HuH-7.5 (cell line): Measurements from ENCODE around the gene PPFIA4.
"Not testable (repeated sequence)": the region's sequence is repeated elsewhere in the genome, so short reads cannot be mapped to it uniquely, and the experiment has no call there.

Experiments used
- DNase-seq: peaks from one replicate; pipeline ENCODE4 v3.0.0; 2011; ENCODE audit warnings: low spot score

PPFIA4 gene

GRCh38 chr1:203017692-203018091, 8.6 kb upstream of the PPFIA4 start:
- DNase-seq: no peak

GRCh38 chr1:203022855-203023254, 3.4 kb upstream of the PPFIA4 start:
- DNase-seq: not testable (repeated sequence)

- DNase-seq: no peak
These were observed 633 bp upstream of the PPFIA4 start for GRCh38 chr1:203025686-203026030.

GRCh38 chr1:203026666-203027663, 674 bp downstream of the PPFIA4 start:
- DNase-seq: no peak

GRCh38 chr1:203028067-203028783, 1.9 kb downstream of the PPFIA4 start:
- DNase-seq: no peak

GRCh38 chr1:203028784-203029553, 2.7 kb downstream of the PPFIA4 start:
- no peak for DNase-seq

GRCh38 chr1:203031467-203031866, 5.2 kb downstream of the PPFIA4 start:
- no peak for DNase-seq

- DNase-seq: no peak
These were observed 7.0 kb downstream of the PPFIA4 start for GRCh38 chr1:203033287-203033686.

- DNase-seq: no peak
These were observed 7.6 kb downstream of the PPFIA4 start for GRCh38 chr1:203033917-203034316.

GRCh38 chr1:203034422-203035110, 8.3 kb downstream of the PPFIA4 start:
- DNase-seq: no peak

- no peak for DNase-seq
These were observed 9.1 kb downstream of the PPFIA4 start for GRCh38 chr1:203035111-203036000.

GRCh38 chr1:203036135-203036534, 9.8 kb downstream of the PPFIA4 start:
- DNase-seq: no peak

- no peak for DNase-seq
These were observed 10.2 kb downstream of the PPFIA4 start for GRCh38 chr1:203036537-203036936.

GRCh38 chr1:203037509-203038190, 11.4 kb downstream of the PPFIA4 start:
- no peak for DNase-seq

- DNase-seq: no peak
These were observed 12.0 kb downstream of the PPFIA4 start for GRCh38 chr1:203038217-203038741.

- peak; percentile 81 for DNase-seq
These were observed 12.8 kb downstream of the PPFIA4 start for GRCh38 chr1:203038891-203039608.

- DNase-seq: no peak
These were observed 13.6 kb downstream of the PPFIA4 start for GRCh38 chr1:203039609-203040512.
